SK-N-SH (cell line): ENCODE results near the gene ABI3. TPM values are rescaled to one million over a fixed set of nuclear protein-coding genes. Genes with fewer than 3 reads are reported as not detected.
A peak's percentile ranks its signal among the peaks of the same experiment; 100 is the strongest.

ENCODE experiments used
- CTCF ChIA-PET: fragments of 300-600, 350-600 bp; formaldehyde crosslinking; extraction: SDS; loops from one replicate; lab custom pipeline; 2021; lab: Yijun Ruan, JAX
- POLR2A ChIA-PET: fragments of 350-600 bp; sonication (Branson Sonifier 250); formaldehyde crosslinking; extraction: SDS; loops from one replicate; lab custom pipeline; 2020; ENCODE audit warnings: antibody characterized with exemption, inconsistent platforms; lab: Yijun Ruan, JAX
- DNase-seq: peaks from one replicate; pipeline ENCODE4 v3.0.0; 2012
- H2AFZ ChIP-seq: fragments of 200-600 bp; sonication (generic); 2 replicates; pipeline ENCODE4 v1.8.1; 2016; ENCODE audit warnings: antibody characterized with exemption, mild to moderate bottlenecking, low read depth
- H3F3A ChIP-seq: fragments of 200-600 bp; sonication (generic); replicated peaks from 2 replicates; pipeline ENCODE3; 2016; ENCODE audit warnings: antibody characterized with exemption, mild to moderate bottlenecking; ENCODE audit not compliant: insufficient read depth
- H3K27ac ChIP-seq, 2 experiments: fragments of 200-500 bp in 1 of 2; fragments of 200-600 bp in 1 of 2; sonication (Bioruptor generic) in 1 of 2; sonication (generic), shearing (Covaris generic) in 1 of 2; 2 replicates each; pipeline versions ENCODE4 v1.5.1 to v1.6.1; 2014 to 2016; ENCODE audit warnings: low read depth in 2 of 2, inconsistent platforms in 1 of 2, low read length in 1 of 2, mild to moderate bottlenecking in 1 of 2, mixed read lengths in 1 of 2
- H3K27me3 ChIP-seq: fragments of 200-600 bp; sonication (generic), shearing (Covaris generic); 2 replicates; pipeline ENCODE4 v1.6.1; 2016; ENCODE audit warnings: mixed run types; ENCODE audit not compliant: insufficient read depth
- H3K36me3 ChIP-seq, 2 experiments: fragments of 200-500 bp in 1 of 2; fragments of 200-600 bp in 1 of 2; sonication (Bioruptor generic) in 1 of 2; sonication (generic) in 1 of 2; replicated peaks in 1 of 2; 2 replicates each; pipeline versions ENCODE3 to v1.5.1; 2014 to 2016; ENCODE audit warnings: low read length in 1 of 2, mild to moderate bottlenecking in 1 of 2; ENCODE audit not compliant: insufficient read depth in 2 of 2, control insufficient read depth in 1 of 2
- H3K4me1 ChIP-seq, 2 experiments: fragments of 200-500 bp in 1 of 2; fragments of 200-600 bp in 1 of 2; sonication (Bioruptor generic) in 1 of 2; sonication (generic), shearing (Covaris generic) in 1 of 2; 2 replicates each; pipeline versions ENCODE4 v1.5.1 to v1.6.1; 2014 to 2016; ENCODE audit warnings: low read depth in 1 of 2, low read length in 1 of 2, mixed run types in 1 of 2; ENCODE audit not compliant: insufficient read depth in 2 of 2, control insufficient read depth in 1 of 2
- H3K4me2 ChIP-seq: fragments of 200-600 bp; sonication (generic), shearing (Covaris generic); 2 replicates; pipeline ENCODE4 v1.6.1; 2017; ENCODE audit warnings: mixed run types
- H3K4me3 ChIP-seq, 2 experiments: fragments of 200-500 bp in 1 of 2; fragments of 200-600 bp in 1 of 2; sonication (Bioruptor generic) in 1 of 2; sonication (generic), shearing (Covaris generic) in 1 of 2; 2 replicates each; pipeline versions ENCODE4 v1.5.1 to v1.8.1; 2014 to 2016; ENCODE audit warnings: low read depth in 2 of 2, inconsistent platforms in 1 of 2, low read length in 1 of 2, mild to moderate bottlenecking in 1 of 2, mixed read lengths in 1 of 2, moderate library complexity in 1 of 2
- H3K79me2 ChIP-seq: fragments of 200-600 bp; sonication (generic); 2 replicates; pipeline ENCODE4 v1.8.1; 2017; ENCODE audit warnings: mild to moderate bottlenecking; ENCODE audit not compliant: insufficient read depth
- H3K9ac ChIP-seq: fragments of 200-600 bp; sonication (generic); 2 replicates; pipeline ENCODE4 v1.6.1; 2017; ENCODE audit warnings: mixed run types
- H3K9me2 ChIP-seq: fragments of 200-600 bp; sonication (generic); 2 replicates; pipeline ENCODE4 v1.6.1; 2017; ENCODE audit warnings: mixed run types
- H3K9me3 ChIP-seq: fragments of 200-600 bp; sonication (generic); 2 replicates; pipeline ENCODE4 v1.6.1; 2017; ENCODE audit warnings: mixed run types, mild to moderate bottlenecking, moderate library complexity
- H4K20me1 ChIP-seq: fragments of 200-600 bp; sonication (generic); 2 replicates; pipeline ENCODE4 v1.6.1; 2017; ENCODE audit warnings: mild to moderate bottlenecking, mixed run types; ENCODE audit not compliant: insufficient read depth
- CHD2 ChIP-seq: fragments of 150-350 bp; IDR thresholded peaks from 2 replicates; pipeline ENCODE4 v1.6.1; 2018; ENCODE audit warnings: low read length; ENCODE audit not compliant: partially characterized antibody
- GABPA ChIP-seq: IDR thresholded peaks from 2 replicates; pipeline ENCODE4 v1.4.0; 2012; ENCODE audit warnings: low read depth, mild to moderate bottlenecking
- GATA2 ChIP-seq: sonication (generic); formaldehyde crosslinking; IDR thresholded peaks from 2 replicates; pipeline ENCODE4 v1.5.0; 2020; ENCODE audit warnings: mild to moderate bottlenecking, missing genetic modification reagents
- IRF3 ChIP-seq: fragments of 150-350 bp; IDR thresholded peaks from 2 replicates; pipeline ENCODE4 v1.6.1; 2016; ENCODE audit warnings: mild to moderate bottlenecking, low read depth, low read length
- MEF2A ChIP-seq: IDR thresholded peaks from 2 replicates; pipeline ENCODE4 v1.4.0; 2012; ENCODE audit warnings: low read depth, borderline replicate concordance
- PBX3 ChIP-seq: IDR thresholded peaks from 2 replicates; pipeline ENCODE4; 2012
- SMC3 ChIP-seq: IDR thresholded peaks from 2 replicates; pipeline ENCODE4 v1.6.1; 2012; ENCODE audit warnings: low read depth, low read length, improper control_type of control experiment
- YY1 ChIP-seq: IDR thresholded peaks from 2 replicates; pipeline ENCODE4 v1.4.0; 2012; ENCODE audit warnings: low read depth, mild to moderate bottlenecking
- WGBS: methylation state at CpG from one replicate; pipeline ENCODE4 v1.1.6; 2017; ENCODE audit warnings: low lambda C conversion rate; 5-methylcytosine and 5-hydroxymethylcytosine counted together
- polyA plus RNA-seq, 3 experiments: library from polyadenylated mRNA; depleted of rRNA; stranded (reverse); fragments of >200 nt; gene quantifications; 2 replicates each; pipeline ENCODE4 v1.2.3, GENCODE V29; 2012

Gene ABI3
- polyA plus RNA-seq, 1 of the 3 experiments (the other 2 are of a cell fraction) = 4.7 TPM

- H3K4me1 ChIP-seq = peaks cover 0 to 3% of the 10 kb centered on the region in 2 experiments; a peak in 2 of 4 replicates
- no peak overlapping the region for H3K4me2 ChIP-seq
- H3K79me2 ChIP-seq = no peaks in the 10 kb centered on the region
- ChIA-PET CTCF (interaction anchor here (0.9 to 8.6 kb wide), 9 partner anchors 10 to 158 kb away, joined by 3 to 77 read pairs (median 4); partner anchors contain the start of gene PHOSPHO1), POLR2A (no interaction called here)
- no peak overlapping the region for H3K27ac ChIP-seq
- no peaks in the 10 kb centered on the region; the same call in 1 of the 2 replicates for H3K27me3 ChIP-seq
- H3K9me2 ChIP-seq = no peaks in the 10 kb centered on the region
- H4K20me1 ChIP-seq = no peaks in the 10 kb centered on the region
- TF ChIP-seq CHD2 (no peak), GABPA (no peak)
- H3K9ac ChIP-seq = no peak overlapping the region
- 59% methylated on average over 4 of the region's 4 CpGs for WGBS
- no peaks in the 10 kb centered on the region for H3K9me3 ChIP-seq
- peaks cover 20% of the 10 kb centered on the region for H3F3A ChIP-seq
- H3K4me3 ChIP-seq = no peak overlapping the region
- no peaks in the 10 kb centered on the region for H3K36me3 ChIP-seq
- no peak overlapping the region for H2AFZ ChIP-seq
- no peak for DNase-seq
These were observed 19.6 kb upstream of the ABI3 start for GRCh38 chr17:49190932-49191331.

- no peak for DNase-seq
- peak overlapping the region; percentile 90 to 94 for H3K27ac ChIP-seq
- CTCF ChIA-PET = interaction anchor here (0.7 to 8.6 kb wide), 12 partner anchors 10 to 378 kb away, joined by 3 to 77 read pairs (median 4); partner anchors contain the start of gene PHOSPHO1
- peaks cover 21% of the 10 kb centered on the region for H3F3A ChIP-seq
- H4K20me1 ChIP-seq = no peaks in the 10 kb centered on the region
- peak overlapping the region; percentile 79 for H3K9ac ChIP-seq
- peak overlapping the region; percentile 74 for H3K4me2 ChIP-seq
- POLR2A ChIA-PET = no interaction called here
- no peaks in the 10 kb centered on the region for H3K79me2 ChIP-seq
- H2AFZ ChIP-seq = peak overlapping the region; percentile 92
- no peaks in the 10 kb centered on the region for H3K36me3 ChIP-seq
- H3K9me2 ChIP-seq = no peaks in the 10 kb centered on the region
- no peaks in the 10 kb centered on the region; the same call in 1 of the 2 replicates for H3K27me3 ChIP-seq
- peaks cover 0 to 3% of the 10 kb centered on the region in 2 experiments; a peak in 2 of 4 replicates for H3K4me1 ChIP-seq
- 1% methylated on average over 8 of the region's 8 CpGs for WGBS
- no peaks in the 10 kb centered on the region for H3K9me3 ChIP-seq
- TF ChIP-seq YY1 (0 out of 2 replicates have a peak, but pooled peaks have one; percentile 8), IRF3 (no peak), MEF2A (no peak), SMC3 (no peak), CHD2 (no peak), GABPA (no peak), PBX3 (no peak), GATA2 (no peak)
- peak overlapping the region; percentile 64 to 77 for H3K4me3 ChIP-seq
These were observed 19.0 kb upstream of the ABI3 start for GRCh38 chr17:49191409-49191916.
